ENCODE results near the gene CNTNAP2. TPM values are rescaled to one million over a fixed set of nuclear protein-coding genes. Genes with fewer than 3 reads are reported as not detected.

Gene CNTNAP2
- total and polyA plus RNA-seq, 2 of the 13 experiments (the other 11 are each of a cell fraction or from before 2014, with no cell fraction given): 0.40 to 0.42 TPM

DNA sequence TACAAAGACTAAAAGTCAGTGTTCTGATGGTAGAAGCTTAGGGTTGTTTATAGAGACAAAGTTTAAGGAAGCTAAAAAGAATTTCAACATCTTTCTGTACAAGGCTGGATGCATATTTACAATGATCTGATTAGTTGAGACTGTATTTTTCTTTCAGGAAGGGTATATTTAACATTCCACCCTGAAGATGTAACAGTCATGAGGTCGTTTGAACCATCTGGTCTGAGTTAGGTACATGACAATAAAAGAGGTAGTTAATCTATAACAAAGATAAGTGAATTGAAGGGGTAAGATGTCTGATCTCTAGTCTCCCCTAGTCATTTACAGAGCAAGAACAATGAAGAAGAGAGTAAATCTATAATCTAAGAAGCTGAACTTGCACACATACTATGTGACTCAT, 821.2 kb downstream of the CNTNAP2 start:
- H3K27ac ChIP-seq (ENCODE audit: extremely low read length, insufficient read depth, low read length): no peak overlapping the region
- H3K27me3 ChIP-seq (ENCODE audit: control insufficient read depth in 1 of 2, insufficient read depth in 2 of 2, low read length in 2 of 2): no peaks in the 10 kb centered on the region
- no TSS peak for BruUV-seq (replicated peaks)
- ATAC-seq (no peak), FAIRE-seq (no peak), DNase-seq (ENCODE audit: low spot score) (no peak)
- CTCF ChIA-PET (ENCODE audit: low intra/inter-chr PET ratio, low total read pairs): no interaction called here
- no peak overlapping the region for H3K4me3 ChIP-seq (replicated peaks in 1 of 3; ENCODE audit: insufficient read depth in 1 of 3, low read depth in 2 of 3, low read length in 3 of 3)
- no peak overlapping the region for H2AFZ ChIP-seq (ENCODE audit: low read length)
- H3K4me2 ChIP-seq (ENCODE audit: low read depth, low read length): no peak overlapping the region
- no peak overlapping the region for H3K9ac ChIP-seq (ENCODE audit: insufficient read depth, low read depth, low read length)
- POLR2A ChIA-PET: no interaction called here
- H4K20me1 ChIP-seq (ENCODE audit: insufficient read depth, low read length): no peaks in the 10 kb centered on the region
- no peaks in the 10 kb centered on the region for H3K79me2 ChIP-seq (ENCODE audit: insufficient read depth, low read length)
- whole genome bisulfite sequencing (ENCODE audit: low lambda C conversion rate): 0% methylated on average over 1 of the region's 1 CpG
- no peaks in the 10 kb centered on the region for H3K4me1 ChIP-seq (ENCODE audit: insufficient read depth, low read length)
- intact Hi-C loops (cut with micrococcal nuclease; ENCODE audit: unreplicated experiment): no loop called here
- H3K9me3 ChIP-seq (ENCODE audit: low read length): peaks cover 71% of the 10 kb centered on the region
- in situ Hi-C loops (cut with HindIII; ENCODE audit: extremely low pct_ligation_motif_present, low pct_unique_long_range_greater_than_20kb): no loop called here
- H3K36me3 ChIP-seq (replicated peaks in 1 of 2; ENCODE audit: control insufficient read depth in 1 of 2, insufficient read depth in 2 of 2, low read length in 2 of 2): no peaks in the 10 kb centered on the region
- TF ChIP-seq ELF3 (CRISPR knock-in tag; IDR thresholded peaks at IDR 0.05) (no peak), ZSCAN30 (CRISPR knock-in tag; IDR thresholded peaks at IDR 0.05) (no peak), RBAK (CRISPR knock-in tag; IDR thresholded peaks at IDR 0.05) (no peak), ZNF746 (CRISPR knock-in tag; IDR thresholded peaks at IDR 0.05) (no peak), REPIN1 (CRISPR knock-in tag; IDR thresholded peaks at IDR 0.05; ENCODE audit: borderline replicate concordance, low read depth) (no peak), KDM3A (CRISPR knock-in tag; IDR thresholded peaks at IDR 0.05; ENCODE audit: low read depth) (no peak), MIXL1 (CRISPR knock-in tag; IDR thresholded peaks at IDR 0.05) (no peak), TCF7 (IDR thresholded peaks at IDR 0.05; ENCODE audit: low read depth) (no peak), CREBL2 (CRISPR knock-in tag; IDR thresholded peaks at IDR 0.05; ENCODE audit: borderline replicate concordance) (no peak), SPEN (CRISPR knock-in tag; IDR thresholded peaks at IDR 0.05; ENCODE audit: low read depth) (no peak), TSC22D2 (CRISPR knock-in tag; IDR thresholded peaks at IDR 0.05; ENCODE audit: borderline replicate concordance) (no peak), FOSL1 (CRISPR knock-in tag; IDR thresholded peaks at IDR 0.05; ENCODE audit: borderline replicate concordance) (no peak), SALL2 (CRISPR knock-in tag; IDR thresholded peaks at IDR 0.05) (no peak), MTA3 (CRISPR knock-in tag; IDR thresholded peaks at IDR 0.05) (no peak), GPBP1L1 (CRISPR knock-in tag; IDR thresholded peaks at IDR 0.05) (no peak)
- TF ChIP-seq, protein P1, sequence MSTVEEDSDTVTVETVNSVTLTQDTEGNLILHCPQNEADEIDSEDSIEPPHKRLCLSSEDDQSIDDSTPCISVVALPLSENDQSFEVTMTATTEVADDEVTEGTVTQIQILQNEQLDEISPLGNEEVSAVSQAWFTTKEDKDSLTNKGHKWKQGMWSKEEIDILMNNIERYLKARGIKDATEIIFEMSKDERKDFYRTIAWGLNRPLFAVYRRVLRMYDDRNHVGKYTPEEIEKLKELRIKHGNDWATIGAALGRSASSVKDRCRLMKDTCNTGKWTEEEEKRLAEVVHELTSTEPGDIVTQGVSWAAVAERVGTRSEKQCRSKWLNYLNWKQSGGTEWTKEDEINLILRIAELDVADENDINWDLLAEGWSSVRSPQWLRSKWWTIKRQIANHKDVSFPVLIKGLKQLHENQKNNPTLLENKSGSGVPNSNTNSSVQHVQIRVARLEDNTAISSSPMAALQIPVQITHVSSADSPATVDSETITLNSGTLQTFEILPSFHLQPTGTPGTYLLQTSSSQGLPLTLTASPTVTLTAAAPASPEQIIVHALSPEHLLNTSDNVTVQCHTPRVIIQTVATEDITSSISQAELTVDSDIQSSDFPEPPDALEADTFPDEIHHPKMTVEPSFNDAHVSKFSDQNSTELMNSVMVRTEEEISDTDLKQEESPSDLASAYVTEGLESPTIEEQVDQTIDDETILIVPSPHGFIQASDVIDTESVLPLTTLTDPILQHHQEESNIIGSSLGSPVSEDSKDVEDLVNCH (CRISPR knock-in tag; IDR thresholded peaks at IDR 0.05): no peak
- TF ChIP-seq, protein P2, sequence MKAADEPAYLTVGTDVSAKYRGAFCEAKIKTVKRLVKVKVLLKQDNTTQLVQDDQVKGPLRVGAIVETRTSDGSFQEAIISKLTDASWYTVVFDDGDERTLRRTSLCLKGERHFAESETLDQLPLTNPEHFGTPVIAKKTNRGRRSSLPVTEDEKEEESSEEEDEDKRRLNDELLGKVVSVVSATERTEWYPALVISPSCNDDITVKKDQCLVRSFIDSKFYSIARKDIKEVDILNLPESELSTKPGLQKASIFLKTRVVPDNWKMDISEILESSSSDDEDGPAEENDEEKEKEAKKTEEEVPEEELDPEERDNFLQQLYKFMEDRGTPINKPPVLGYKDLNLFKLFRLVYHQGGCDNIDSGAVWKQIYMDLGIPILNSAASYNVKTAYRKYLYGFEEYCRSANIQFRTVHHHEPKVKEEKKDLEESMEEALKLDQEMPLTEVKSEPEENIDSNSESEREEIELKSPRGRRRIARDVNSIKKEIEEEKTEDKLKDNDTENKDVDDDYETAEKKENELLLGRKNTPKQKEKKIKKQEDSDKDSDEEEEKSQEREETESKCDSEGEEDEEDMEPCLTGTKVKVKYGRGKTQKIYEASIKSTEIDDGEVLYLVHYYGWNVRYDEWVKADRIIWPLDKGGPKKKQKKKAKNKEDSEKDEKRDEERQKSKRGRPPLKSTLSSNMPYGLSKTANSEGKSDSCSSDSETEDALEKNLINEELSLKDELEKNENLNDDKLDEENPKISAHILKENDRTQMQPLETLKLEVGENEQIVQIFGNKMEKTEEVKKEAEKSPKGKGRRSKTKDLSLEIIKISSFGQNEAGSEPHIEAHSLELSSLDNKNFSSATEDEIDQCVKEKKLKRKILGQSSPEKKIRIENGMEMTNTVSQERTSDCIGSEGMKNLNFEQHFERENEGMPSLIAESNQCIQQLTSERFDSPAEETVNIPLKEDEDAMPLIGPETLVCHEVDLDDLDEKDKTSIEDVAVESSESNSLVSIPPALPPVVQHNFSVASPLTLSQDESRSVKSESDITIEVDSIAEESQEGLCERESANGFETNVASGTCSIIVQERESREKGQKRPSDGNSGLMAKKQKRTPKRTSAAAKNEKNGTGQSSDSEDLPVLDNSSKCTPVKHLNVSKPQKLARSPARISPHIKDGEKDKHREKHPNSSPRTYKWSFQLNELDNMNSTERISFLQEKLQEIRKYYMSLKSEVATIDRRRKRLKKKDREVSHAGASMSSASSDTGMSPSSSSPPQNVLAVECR (CRISPR knock-in tag; IDR thresholded peaks at IDR 0.05; ENCODE audit: borderline replicate concordance): no peak
